Adrenal gland (tissue), 12 donors: Measurements from ENCODE around the gene CHST2. TPM values are rescaled to one million over a fixed set of nuclear protein-coding genes. Genes with fewer than 3 reads are reported as not detected.

ENCODE experiments used
- DNase-seq, 7 donors: peaks; one replicate each; pipeline ENCODE4 v3.0.0-alpha.2; 2019 to 2020
- H3K27ac ChIP-seq, 5 donors: fragments of 200-600 bp; sonication (generic) in 4 of 5; 1 replicate in 3 of 5; 2 replicates in 2 of 5; pipeline versions ENCODE4 v1.5.1 to v1.8.0; 2016 to 2020; ENCODE audit warnings: mild to moderate bottlenecking in 1 of 5
- H3K27me3 ChIP-seq: fragments of 200-600 bp; 2 replicates; pipeline ENCODE4 v1.8.0; 2021
- H3K36me3 ChIP-seq, 2 donors: fragments of 200-600 bp; replicated peaks in 1 of 2; 1 replicate in 1 of 2; 2 replicates in 1 of 2; pipeline versions ENCODE4 v1.5.1 to v1.8.0; 2018 to 2022
- H3K4me1 ChIP-seq, 2 donors: fragments of 200-600 bp; replicated peaks in 1 of 2; 1 replicate in 1 of 2; 2 replicates in 1 of 2; pipeline versions ENCODE4 v1.5.1 to v1.8.0; 2018 to 2021
- H3K4me3 ChIP-seq, 4 donors: fragments of 200-600 bp; sonication (generic) in 3 of 4; one replicate each; pipeline ENCODE4 v1.5.1; 2016 to 2018
- H3K9me3 ChIP-seq, 3 donors: fragments of 200-600 bp; sonication (generic) in 1 of 3; replicated peaks in 1 of 3; 1 replicate in 2 of 3; 2 replicates in 1 of 3; pipeline versions ENCODE4 v1.5.1 to v1.8.0; 2016 to 2021
- POLR2A ChIP-seq, 2 donors: fragments of 450-650 bp; IDR thresholded peaks; one replicate each; pipeline ENCODE4 v1.6.1; 2017; ENCODE audit warnings: antibody characterized with exemption in 2 of 2, mild to moderate bottlenecking in 2 of 2, moderate library complexity in 1 of 2
- WGBS, 4 donors: extraction: QIAGEN DNeasy Blood & Tissue Kit in 2 of 4; methylation state at CpG; one replicate each; pipeline versions ENCODE4 v1.1.5 to v1.1.7; 2013 to 2017; 5-methylcytosine and 5-hydroxymethylcytosine counted together
- intact Hi-C, 2 donors: fragments of 100-400 bp; cut with DNase I; formaldehyde crosslinking; loops; one replicate each; pipeline versions ENCODE4 v1.14.1 to v1.15.0; 2022 to 2023
- polyA plus RNA-seq, 3 donors: library from polyadenylated mRNA; stranded (reverse); fragments of 200-250 nt in 2 of 3; fragments of 350-450 nt in 1 of 3; fragmentation: Illumina TruSeq in 1 of 3; extraction: RNeasy Lipid Tissue Mini Kit (QIAGEN cat#74804) in 1 of 3; gene quantifications; one replicate each; pipeline ENCODE4 v1.2.3, GENCODE V29; 2013 to 2014
- total RNA-seq, 9 donors: library from RNA; depleted of rRNA in 4 of 9; stranded (reverse); fragments of >200 nt in 4 of 9; fragments of 120-200 nt in 1 of 9; fragmentation: NEBNext Ultra II Directional in 1 of 9; extraction: Animal tissue kit (Norgen Biotek cat#: 25700) in 1 of 9; gene quantifications; one replicate each; pipeline versions ENCODE4 v1.1.0 to v1.2.4, GENCODE V29; 2013 to 2023
- TF ChIP-seq, protein P1 (sequence below), 6 experiments: fragments of 450-650 bp in 4 of 6; fragments of 200-600 bp in 2 of 6; sonication (generic) in 1 of 6; IDR thresholded peaks; 1 replicate in 5 of 6; 2 replicates in 1 of 6; pipeline versions ENCODE4 v1.5.1 to v1.8.0; 2016 to 2021; ENCODE audit warnings: antibody characterized with exemption in 6 of 6, mild to moderate bottlenecking in 2 of 6, moderate library complexity in 1 of 6
- donor health status: healthy with polysubstance abuse.
- donor health status: Bipolar disorder and iron deficiency.
- donor health status: DM: yes; HTN: yes; CAD: no.
- donor health status: DM: no; HTN: no; CAD: no.
- donor health status: DM: no; HTN: no; CAD: no.
- donor health status: DM: yes; HTN: yes; CAD: no.

The CHST2 gene
- total and polyA plus RNA-seq, 12 donors: 1.9 to 11.4 (median 3.6) TPM

DNA sequence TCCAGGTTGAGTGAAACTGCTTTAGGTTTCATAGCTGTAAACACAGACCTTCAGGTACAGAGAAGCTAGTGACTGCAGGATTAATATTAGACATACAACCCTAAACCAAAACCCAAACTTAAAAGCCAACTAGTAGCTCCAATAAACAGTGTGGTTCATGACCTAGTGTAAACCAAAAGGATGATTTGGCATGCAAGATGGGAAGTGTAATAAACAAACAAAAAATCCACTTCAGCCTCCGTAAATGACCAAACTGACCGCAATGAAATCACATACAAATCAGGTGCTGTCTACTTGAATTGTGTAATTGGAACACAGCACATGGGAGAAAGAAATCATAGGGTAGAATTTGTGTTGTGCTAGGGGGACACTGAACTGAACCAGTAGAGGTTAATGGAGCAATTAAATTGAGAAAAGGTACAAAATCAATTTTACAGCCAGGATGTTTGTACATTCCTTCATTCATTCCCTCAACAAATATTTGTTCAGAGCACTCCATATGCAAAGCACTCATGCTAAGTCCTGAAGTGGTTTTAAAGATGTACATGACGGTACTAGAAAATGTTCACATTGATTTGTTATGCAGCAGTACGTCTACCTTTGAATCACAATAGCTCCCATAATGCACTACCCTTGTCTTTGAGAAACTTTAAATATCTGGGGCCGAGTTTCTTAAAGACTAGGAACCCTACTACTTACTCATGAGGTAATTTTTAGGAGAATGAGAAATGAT lies 21.4 kb upstream of the CHST2 start:
- no peak for DNase-seq
- Histone ChIP-seq H3K27ac (no peak overlapping the region), H3K9me3 (no peaks in the 10 kb centered on the region), H3K4me1 (no peaks in the 10 kb centered on the region), H3K36me3 (no peaks in the 10 kb centered on the region), H3K27me3 (peaks cover 4% of the 10 kb centered on the region), H3K4me3 (no peak overlapping the region)
- intact Hi-C loops: no loop called here
- TF ChIP-seq, protein P1, sequence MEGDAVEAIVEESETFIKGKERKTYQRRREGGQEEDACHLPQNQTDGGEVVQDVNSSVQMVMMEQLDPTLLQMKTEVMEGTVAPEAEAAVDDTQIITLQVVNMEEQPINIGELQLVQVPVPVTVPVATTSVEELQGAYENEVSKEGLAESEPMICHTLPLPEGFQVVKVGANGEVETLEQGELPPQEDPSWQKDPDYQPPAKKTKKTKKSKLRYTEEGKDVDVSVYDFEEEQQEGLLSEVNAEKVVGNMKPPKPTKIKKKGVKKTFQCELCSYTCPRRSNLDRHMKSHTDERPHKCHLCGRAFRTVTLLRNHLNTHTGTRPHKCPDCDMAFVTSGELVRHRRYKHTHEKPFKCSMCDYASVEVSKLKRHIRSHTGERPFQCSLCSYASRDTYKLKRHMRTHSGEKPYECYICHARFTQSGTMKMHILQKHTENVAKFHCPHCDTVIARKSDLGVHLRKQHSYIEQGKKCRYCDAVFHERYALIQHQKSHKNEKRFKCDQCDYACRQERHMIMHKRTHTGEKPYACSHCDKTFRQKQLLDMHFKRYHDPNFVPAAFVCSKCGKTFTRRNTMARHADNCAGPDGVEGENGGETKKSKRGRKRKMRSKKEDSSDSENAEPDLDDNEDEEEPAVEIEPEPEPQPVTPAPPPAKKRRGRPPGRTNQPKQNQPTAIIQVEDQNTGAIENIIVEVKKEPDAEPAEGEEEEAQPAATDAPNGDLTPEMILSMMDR (IDR thresholded peaks at IDR 0.05): no peak
- TF ChIP-seq POLR2A (IDR thresholded peaks at IDR 0.05): no peak
- WGBS, 4 donors: 73 to 86% (median 77%) methylated on average over 5 of the region's 5 CpGs

DNA sequence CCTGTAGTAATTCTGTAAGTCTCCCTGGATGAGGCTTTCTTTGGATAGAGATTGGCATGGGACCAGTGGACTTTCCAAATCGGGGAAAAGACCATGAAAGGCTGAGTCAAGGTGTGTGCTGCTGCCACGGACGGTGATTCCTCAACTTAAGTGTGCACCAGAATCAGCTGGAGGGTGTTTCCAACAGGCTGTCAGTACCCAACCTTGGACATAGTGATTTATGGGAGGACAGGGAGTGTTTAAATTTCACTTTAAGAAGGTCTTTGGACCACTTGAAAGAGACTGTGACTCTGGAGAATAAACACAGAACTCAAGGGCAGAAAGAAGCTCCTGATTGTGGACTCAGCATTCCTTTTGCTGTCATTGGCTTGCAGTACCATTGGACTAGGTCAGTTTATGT lies 20.4 kb upstream of the CHST2 start:
- Histone ChIP-seq H3K36me3 (no peaks in the 10 kb centered on the region), H3K9me3 (no peaks in the 10 kb centered on the region), H3K27ac (no peak overlapping the region), H3K4me1 (no peaks in the 10 kb centered on the region), H3K4me3 (no peak overlapping the region), H3K27me3 (peaks cover 4% of the 10 kb centered on the region)
- WGBS, 4 donors: 51 to 77% (median 57%) methylated on average over 3 of the region's 3 CpGs
- intact Hi-C loops: no loop called here
- DNase-seq: no peak
- TF ChIP-seq, protein P1 (IDR thresholded peaks at IDR 0.05): no peak
- no peak for TF ChIP-seq POLR2A (IDR thresholded peaks at IDR 0.05)

DNA sequence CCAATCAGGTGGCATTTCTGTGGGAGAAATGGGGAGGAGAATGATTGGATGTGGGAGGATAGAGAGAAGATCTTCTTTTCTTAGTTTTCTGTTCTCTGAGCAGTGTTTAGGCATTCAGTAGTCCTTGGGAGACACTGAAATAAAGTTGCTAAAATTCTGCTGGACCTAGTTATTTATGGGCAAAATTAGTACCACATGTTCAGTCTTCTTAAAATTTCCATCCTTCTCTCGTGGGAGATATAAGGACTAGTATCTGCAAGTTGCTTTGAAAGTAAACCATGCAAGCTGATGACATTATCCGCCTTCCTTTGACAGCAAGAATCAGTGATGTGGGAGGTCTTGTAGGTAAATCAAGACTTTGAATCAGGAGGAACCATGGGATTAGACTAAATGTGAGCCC lies 19.9 kb upstream of the CHST2 start:
- intact Hi-C loops: no loop called here
- Histone ChIP-seq H3K4me1 (no peaks in the 10 kb centered on the region), H3K27me3 (peaks cover 4% of the 10 kb centered on the region), H3K27ac (no peak overlapping the region), H3K36me3 (no peaks in the 10 kb centered on the region), H3K4me3 (no peak overlapping the region), H3K9me3 (no peaks in the 10 kb centered on the region)
- DNase-seq: no peak
- TF ChIP-seq POLR2A (IDR thresholded peaks at IDR 0.05): no peak
- TF ChIP-seq, protein P1 (IDR thresholded peaks at IDR 0.05): no peak
- WGBS, 4 donors: 76 to 91% (median 80%) methylated on average over 2 of the region's 2 CpGs

DNA sequence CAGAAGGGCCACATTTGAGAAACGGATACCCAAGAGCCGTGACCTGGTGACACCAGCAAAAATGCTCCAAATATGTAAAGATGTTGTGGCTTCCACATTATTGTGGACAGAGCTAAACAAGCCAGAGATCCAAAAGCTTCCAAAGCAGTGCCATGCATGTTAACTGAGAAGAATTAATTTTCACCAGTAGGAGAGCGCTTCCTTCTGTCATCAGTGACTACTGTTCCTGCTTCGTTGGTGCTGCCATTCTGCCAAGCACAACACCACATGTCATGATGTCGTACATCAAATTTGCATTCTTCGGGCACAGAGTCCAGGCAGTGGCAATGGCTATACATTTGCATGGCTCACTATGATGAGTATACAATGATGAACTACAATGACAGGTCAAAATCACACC lies 19.1 kb upstream of the CHST2 start:
- H3K27ac ChIP-seq: no peak overlapping the region
- no peaks in the 10 kb centered on the region for H3K36me3 ChIP-seq
- no peaks in the 10 kb centered on the region for H3K4me1 ChIP-seq
- intact Hi-C loops: no loop called here
- WGBS, 4 donors: 73 to 81% (median 79%) methylated on average over 6 of the region's 6 CpGs
- no peak for DNase-seq
- peaks cover 0 to 7% (median 0%) of the 10 kb centered on the region in 3 donors for H3K9me3 ChIP-seq
- TF ChIP-seq POLR2A (IDR thresholded peaks at IDR 0.05): no peak
- TF ChIP-seq, protein P1 (IDR thresholded peaks at IDR 0.05): no peak
- peaks cover under 1% of the 10 kb centered on the region for H3K27me3 ChIP-seq
- H3K4me3 ChIP-seq: no peak overlapping the region
